Measurements from ENCODE around the gene FAM200B.

FAM200B gene

GRCh38 chr4:15668566-15669435, 12.8 kb upstream of the FAM200B start:
- DNase-seq = no peak

DNA sequence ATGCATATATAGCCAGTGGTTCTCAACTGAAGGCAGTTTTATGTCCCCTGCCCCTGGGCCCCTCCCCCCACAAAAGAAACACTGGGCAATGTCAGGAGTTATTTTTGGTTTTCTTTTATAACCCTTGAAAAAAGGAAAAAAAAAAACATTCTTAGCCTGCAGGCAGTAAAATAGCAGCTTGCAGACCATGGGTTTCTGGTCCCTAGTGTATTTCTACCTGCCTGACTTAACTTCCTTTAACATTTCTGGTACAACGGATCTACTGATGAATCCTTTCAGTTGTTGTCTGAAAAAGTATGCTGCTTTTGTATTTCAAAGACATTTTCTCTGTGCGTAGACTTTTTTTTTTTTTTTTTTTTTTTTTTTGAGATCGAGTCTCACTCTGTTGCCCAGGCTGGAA, 11.1 kb upstream of the FAM200B start:
- no peak for DNase-seq

- no peak for DNase-seq
Measured at GRCh38 chr4:15672101-15672500, 9.5 kb upstream of the FAM200B start.

DNA sequence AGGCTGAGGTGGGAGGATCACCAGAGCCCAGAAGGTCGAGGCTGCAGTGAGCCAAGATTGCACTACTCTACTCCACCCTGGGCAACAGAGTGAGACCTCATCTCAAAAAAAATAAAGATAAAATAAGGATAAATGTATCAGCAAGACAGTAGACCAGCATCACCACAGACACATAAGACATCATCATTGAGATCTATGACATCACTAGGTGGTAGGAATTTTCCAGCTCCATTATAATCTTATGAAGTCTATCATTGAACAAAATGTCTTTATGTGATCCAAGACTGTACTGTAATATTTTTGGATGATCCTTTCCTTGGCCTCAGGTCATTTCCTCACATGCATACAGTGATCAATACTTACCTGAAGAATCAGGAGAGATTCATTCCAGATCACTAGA, 8.3 kb upstream of the FAM200B start:
- no peak for DNase-seq

DNA sequence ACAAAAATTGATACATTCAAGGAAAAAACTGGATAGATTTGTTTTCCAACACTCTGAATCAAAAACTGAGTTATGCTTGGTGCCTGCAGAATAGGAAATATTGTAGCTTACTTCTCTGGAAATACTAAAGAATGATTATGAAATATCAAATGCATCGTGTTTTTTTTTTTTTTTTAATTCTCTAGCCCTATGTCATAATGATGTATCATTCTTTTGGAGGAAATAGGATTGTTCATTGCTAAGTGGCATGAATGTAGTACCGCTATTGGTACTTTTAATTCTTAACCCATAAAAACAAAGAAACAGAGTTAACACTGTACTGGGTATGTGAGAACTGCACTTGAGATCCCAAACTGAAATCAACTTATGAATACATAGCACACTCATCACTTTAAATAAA, 7.6 kb upstream of the FAM200B start:
- DNase-seq = no peak

GRCh38 chr4:15674926-15675325, 6.7 kb upstream of the FAM200B start:
- DNase-seq = no peak

DNA sequence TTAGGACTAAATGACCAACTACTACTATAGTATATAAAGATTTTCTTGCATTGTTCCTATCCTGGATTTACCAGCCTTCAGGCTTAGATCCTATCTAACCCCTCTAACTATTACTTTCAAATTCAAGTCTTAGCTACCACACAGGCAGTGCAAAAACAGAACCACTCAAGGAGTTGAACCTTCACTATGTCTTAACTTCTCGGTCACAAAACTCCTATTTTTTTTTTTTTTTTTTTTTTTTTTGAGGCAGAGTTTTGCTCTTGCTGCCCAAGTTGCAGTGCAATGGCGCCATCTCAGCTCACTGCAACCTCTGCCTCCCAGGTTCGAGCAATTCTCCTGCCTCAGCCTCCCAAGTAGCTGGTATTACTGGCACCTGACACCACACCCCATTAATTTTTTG, 6.3 kb upstream of the FAM200B start:
- no peak for DNase-seq

DNA sequence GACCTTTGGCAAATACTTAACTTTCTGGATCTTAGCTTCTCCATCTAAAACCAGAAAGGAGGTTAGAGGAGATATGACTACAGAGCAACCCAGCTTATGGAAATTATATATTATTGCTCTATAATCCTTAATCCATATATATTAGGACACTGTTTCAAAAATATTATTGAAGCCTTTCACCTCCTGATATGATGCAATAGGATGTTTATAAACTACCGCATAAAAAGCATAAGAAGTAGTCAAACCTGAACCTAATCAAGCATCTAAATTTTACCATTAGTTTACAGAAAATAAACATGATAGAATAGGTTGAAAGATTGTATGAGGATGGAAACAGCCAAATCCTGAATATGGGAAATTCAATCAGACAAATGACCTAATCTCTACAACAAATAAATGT, 5.6 kb upstream of the FAM200B start:
- DNase-seq = no peak

- no peak for DNase-seq
Measured at GRCh38 chr4:15676899-15677298, 4.7 kb upstream of the FAM200B start.

GRCh38 chr4:15677507-15677988, 4.1 kb upstream of the FAM200B start:
- no peak for DNase-seq

- DNase-seq = no peak
Measured at GRCh38 chr4:15681067-15681371, 608 bp upstream of the FAM200B start.

- DNase-seq = no peak
Measured at GRCh38 chr4:15682242-15683142, 865 bp downstream of the FAM200B start.

- DNase-seq = no peak
Measured at GRCh38 chr4:15683143-15683495, 1.5 kb downstream of the FAM200B start.

- no peak for DNase-seq
Measured at GRCh38 chr4:15684498-15684897, 2.9 kb downstream of the FAM200B start.

- no peak for DNase-seq
Measured at GRCh38 chr4:15688051-15688450, 6.4 kb downstream of the FAM200B start.

- no peak for DNase-seq
Measured at GRCh38 chr4:15689540-15689939, 7.9 kb downstream of the FAM200B start.

- DNase-seq = no peak
Measured at GRCh38 chr4:15690020-15690809, 8.6 kb downstream of the FAM200B start.

DNA sequence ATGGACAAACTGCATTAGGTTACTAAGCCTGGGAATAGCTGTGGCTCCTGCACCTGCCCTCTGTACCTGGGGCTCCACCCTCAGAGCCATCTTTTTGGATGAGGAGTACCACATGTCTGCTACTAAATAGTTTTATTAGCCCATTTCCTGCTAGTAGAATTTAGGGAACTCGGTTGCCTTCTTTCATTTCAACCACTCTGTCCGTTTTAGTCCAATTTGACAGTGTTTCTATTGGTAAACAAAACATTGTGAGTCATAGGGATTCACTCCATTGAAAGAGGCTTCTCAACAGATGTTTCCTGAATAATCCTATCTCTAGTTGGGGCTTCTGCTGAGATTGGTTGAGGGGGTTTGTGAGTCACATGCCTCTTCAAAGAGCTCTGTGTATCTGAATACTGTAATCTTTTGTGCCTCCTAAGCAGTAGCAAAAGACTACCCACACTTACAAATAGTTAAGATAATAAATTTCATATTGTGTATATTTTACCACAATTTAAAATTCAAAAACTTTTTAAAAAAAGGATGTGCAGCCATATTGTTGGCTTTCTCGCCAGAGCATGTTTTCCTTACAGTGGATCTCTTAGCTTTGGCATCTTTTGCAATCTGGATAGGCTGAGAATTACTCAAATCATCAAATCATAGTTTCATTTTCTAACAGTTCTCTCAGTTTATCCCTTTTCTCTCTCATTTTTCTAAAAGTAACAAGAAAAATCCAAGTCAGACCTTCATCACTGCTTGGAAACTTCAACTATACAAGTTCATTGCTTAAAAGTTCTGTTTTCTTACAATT, 9.9 kb downstream of the FAM200B start:
- no peak for DNase-seq

- no peak for DNase-seq
Measured at GRCh38 chr4:15692602-15693001, 11.0 kb downstream of the FAM200B start.

DNA sequence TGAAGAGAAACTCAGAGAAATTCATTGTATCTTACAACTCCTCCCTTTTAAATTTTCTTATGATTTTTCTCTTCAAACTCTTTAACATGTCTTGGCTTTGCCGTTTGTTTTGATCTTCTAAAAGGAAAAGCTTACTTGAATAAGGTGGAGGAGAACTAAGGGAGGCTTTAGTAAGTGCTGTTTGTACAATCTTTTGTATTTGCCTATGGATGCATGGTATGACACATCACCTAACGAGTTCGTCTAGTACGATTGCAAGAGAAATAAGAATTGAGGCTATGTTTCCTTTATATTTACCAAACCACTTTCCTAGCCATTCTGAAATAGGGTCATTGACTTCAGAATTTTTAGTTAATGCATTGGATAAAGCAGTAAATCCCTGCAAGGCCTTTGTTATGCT, 12.8 kb downstream of the FAM200B start:
- DNase-seq = no peak

- no peak for DNase-seq
Measured at GRCh38 chr4:15695240-15695699, 13.6 kb downstream of the FAM200B start.

- DNase-seq = no peak
Measured at GRCh38 chr4:15695729-15696128, 14.1 kb downstream of the FAM200B start.
